ENCODE measurements around the gene TMEM45A. TPM values are rescaled to one million over a fixed set of nuclear protein-coding genes. Genes with fewer than 3 reads are reported as not detected.
"Not testable (repeated sequence)": the region's sequence is repeated elsewhere in the genome, so short reads cannot be mapped to it uniquely, and the experiment has no call there.

Gene TMEM45A
- total RNA-seq: 11.3 and 33.5 TPM in 2 replicates

GRCh38 chr3:100492059-100493006, at the start of gene TMEM45A:
Gene TMEM45A (plus strand): TSS chr3:100492619. CDS start chr3:100555212, 62,593 bp downstream.
- DNase-seq (ENCODE audit: low read depth): peak; percentile 78

- DNase-seq (ENCODE audit: low read depth): no peak
These were observed 48.7 kb upstream of the TMEM45A start for GRCh38 chr3:100443690-100444089.

- not testable (repeated sequence) for DNase-seq (ENCODE audit: low read depth)
These were observed 45.4 kb upstream of the TMEM45A start for GRCh38 chr3:100447067-100447466.

- peak; percentile 35 for DNase-seq (ENCODE audit: low read depth)
These were observed 44.3 kb upstream of the TMEM45A start for GRCh38 chr3:100448079-100448478.

- DNase-seq (ENCODE audit: low read depth): no peak
These were observed 43.2 kb upstream of the TMEM45A start for GRCh38 chr3:100449214-100449613.

GRCh38 chr3:100454677-100455076, 37.7 kb upstream of the TMEM45A start:
- peak; percentile 62 for DNase-seq (ENCODE audit: low read depth)

- no peak for DNase-seq (ENCODE audit: low read depth)
These were observed 36.4 kb upstream of the TMEM45A start for GRCh38 chr3:100455841-100456550.

GRCh38 chr3:100456745-100457144, 35.7 kb upstream of the TMEM45A start:
- no peak for DNase-seq (ENCODE audit: low read depth)

- no peak for DNase-seq (ENCODE audit: low read depth)
These were observed 34.6 kb upstream of the TMEM45A start for GRCh38 chr3:100457811-100458210.

- no peak for DNase-seq (ENCODE audit: low read depth)
These were observed 33.6 kb upstream of the TMEM45A start for GRCh38 chr3:100458814-100459213.

GRCh38 chr3:100463002-100463401, 29.4 kb upstream of the TMEM45A start:
- peak; percentile 65 for DNase-seq (ENCODE audit: low read depth)

- no peak for DNase-seq (ENCODE audit: low read depth)
These were observed 28.7 kb upstream of the TMEM45A start for GRCh38 chr3:100463646-100464155.

- no peak for DNase-seq (ENCODE audit: low read depth)
These were observed 26.3 kb upstream of the TMEM45A start for GRCh38 chr3:100465892-100466777.

GRCh38 chr3:100467133-100467532, 25.3 kb upstream of the TMEM45A start:
- no peak for DNase-seq (ENCODE audit: low read depth)

GRCh38 chr3:100468676-100469075, 23.7 kb upstream of the TMEM45A start:
- no peak for DNase-seq (ENCODE audit: low read depth)

GRCh38 chr3:100470951-100471350, 21.5 kb upstream of the TMEM45A start:
- DNase-seq (ENCODE audit: low read depth): no peak

GRCh38 chr3:100471444-100471843, 21.0 kb upstream of the TMEM45A start:
- DNase-seq (ENCODE audit: low read depth): peak; percentile 83

- DNase-seq (ENCODE audit: low read depth): not testable (repeated sequence)
These were observed 14.5 kb upstream of the TMEM45A start for GRCh38 chr3:100477851-100478360.

GRCh38 chr3:100478521-100478920, 13.9 kb upstream of the TMEM45A start:
- not testable (repeated sequence) for DNase-seq (ENCODE audit: low read depth)

GRCh38 chr3:100480081-100480480, 12.3 kb upstream of the TMEM45A start:
- no peak for DNase-seq (ENCODE audit: low read depth)

- no peak for DNase-seq (ENCODE audit: low read depth)
These were observed 10.2 kb upstream of the TMEM45A start for GRCh38 chr3:100482176-100482575.
